Hair follicular keratinocyte (primary cell): Measurements from ENCODE around the gene NME1. TPM values are rescaled to one million over a fixed set of nuclear protein-coding genes. Genes with fewer than 3 reads are reported as not detected.

Source experiments
- total RNA-seq: library from RNA; depleted of rRNA; stranded (reverse); fragments of >200 nt; gene quantifications from 2 replicates; pipeline ENCODE4 v1.2.3, GENCODE V29; 2015

NME1 gene
- 212 and 355 TPM in 2 replicates for total RNA-seq

GRCh38 chr17:51153210-51154072 is at the start of gene NME1:
NME1 (plus strand) TSS chr17:51153559; CDS start chr17:51155655, 2,096 bp downstream.

DNA sequence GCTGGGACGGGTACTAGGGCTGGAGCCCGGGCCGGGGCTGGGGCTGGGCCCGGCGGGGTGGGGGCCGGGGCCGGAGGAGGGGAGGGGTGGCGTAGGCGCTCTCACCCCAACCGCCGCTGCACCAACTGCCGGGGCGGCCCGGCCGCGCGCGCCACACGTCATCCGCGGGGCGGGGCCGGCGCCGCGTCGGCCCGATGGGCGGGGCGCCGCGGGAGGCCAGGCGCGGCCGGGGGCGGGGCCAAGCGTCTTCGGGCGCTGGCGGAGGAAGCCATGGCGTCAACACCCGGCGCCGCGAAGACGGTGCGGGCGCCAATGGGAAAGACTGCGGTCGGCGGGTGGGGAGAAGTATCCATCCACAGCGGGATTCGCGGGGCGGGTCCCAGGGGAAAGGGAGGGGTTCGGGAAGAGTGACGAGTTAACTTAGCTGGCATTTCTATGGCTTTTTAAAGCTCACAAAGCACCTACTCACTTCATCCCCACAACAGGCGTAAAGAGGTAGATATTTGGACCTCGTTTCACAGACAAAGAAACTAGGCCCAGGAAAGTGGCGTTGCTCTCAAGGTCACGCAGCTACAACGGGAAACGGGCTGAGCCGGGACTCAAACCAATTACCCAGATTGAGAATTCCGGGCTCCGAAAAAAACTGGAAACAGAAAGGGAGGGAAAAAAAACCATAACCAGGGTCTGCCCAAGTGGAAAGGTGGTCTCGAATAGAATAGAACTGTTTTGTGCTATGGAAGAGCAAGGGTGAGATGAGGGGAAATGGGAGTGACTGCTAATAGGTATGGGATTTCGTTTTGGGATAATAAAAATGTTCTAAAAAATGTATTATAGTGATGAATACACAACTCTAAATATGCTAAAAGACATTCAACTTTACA is 32.4 kb upstream of the NME1 start, which contains the start of gene SPAG9:
Gene SPAG9, minus strand, starts transcription at position 130 of the 881 bp plus-strand sequence. CDS start 212 bp downstream, outside the sequence.

GRCh38 chr17:51166198-51166986 is 13.0 kb downstream of the NME1 start, which contains the start of gene NME2:
NME2 (plus strand) TSS chr17:51166411; CDS start chr17:51166831, 420 bp downstream.

Other genes starting within 250 kb of the NME1 start
- gene SPAG9, start 32.7 kb upstream of the NME1 start, total RNA-seq: 46.2 and 49.8 TPM in 2 replicates
- gene NME2, start 12.9 kb downstream of the NME1 start, total RNA-seq: 1,512 and 1,580 TPM in 2 replicates
- 1.9 and 3.9 TPM in 2 replicates for gene MBTD1, start 106.5 kb downstream of the NME1 start, total RNA-seq
- gene UTP18, start 107.0 kb downstream of the NME1 start, total RNA-seq: 33.6 and 58.3 TPM in 2 replicates